ENCODE results near the gene KRT71.

DNA sequence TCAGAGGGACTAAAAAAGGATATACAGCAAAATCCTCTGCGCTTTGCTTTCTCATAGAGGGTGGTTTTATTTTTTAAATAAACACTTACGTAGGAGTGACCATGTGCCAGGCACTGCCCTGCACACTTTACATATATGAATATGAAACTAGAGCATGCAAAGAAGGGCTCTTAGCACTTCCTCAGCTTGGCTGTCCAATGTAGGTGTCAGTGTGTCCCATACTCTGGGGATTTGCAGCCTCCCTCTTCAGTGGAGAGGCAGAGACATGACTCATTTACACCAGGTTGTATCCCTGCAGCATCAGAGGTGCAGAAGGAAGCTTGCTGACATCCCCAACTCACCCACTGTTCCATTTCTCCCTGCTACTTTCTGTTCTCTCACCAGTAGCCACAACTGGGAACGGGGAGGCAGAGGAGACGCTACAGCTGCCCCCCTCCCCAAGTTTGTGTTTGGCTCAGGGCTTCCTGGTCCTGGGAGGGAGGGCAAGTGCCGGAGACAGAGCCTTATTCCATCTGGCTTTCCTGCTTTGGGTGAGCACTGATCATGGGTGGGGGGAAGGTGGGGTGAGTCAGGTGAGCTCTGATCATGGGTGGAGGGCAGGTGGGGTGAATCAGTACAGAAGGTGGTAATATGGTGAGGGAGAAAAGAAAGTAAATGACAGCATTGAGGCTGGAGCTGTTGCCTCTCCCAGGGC, 27.9 kb downstream of the KRT71 start:
- TF ChIP-seq, protein P1, sequence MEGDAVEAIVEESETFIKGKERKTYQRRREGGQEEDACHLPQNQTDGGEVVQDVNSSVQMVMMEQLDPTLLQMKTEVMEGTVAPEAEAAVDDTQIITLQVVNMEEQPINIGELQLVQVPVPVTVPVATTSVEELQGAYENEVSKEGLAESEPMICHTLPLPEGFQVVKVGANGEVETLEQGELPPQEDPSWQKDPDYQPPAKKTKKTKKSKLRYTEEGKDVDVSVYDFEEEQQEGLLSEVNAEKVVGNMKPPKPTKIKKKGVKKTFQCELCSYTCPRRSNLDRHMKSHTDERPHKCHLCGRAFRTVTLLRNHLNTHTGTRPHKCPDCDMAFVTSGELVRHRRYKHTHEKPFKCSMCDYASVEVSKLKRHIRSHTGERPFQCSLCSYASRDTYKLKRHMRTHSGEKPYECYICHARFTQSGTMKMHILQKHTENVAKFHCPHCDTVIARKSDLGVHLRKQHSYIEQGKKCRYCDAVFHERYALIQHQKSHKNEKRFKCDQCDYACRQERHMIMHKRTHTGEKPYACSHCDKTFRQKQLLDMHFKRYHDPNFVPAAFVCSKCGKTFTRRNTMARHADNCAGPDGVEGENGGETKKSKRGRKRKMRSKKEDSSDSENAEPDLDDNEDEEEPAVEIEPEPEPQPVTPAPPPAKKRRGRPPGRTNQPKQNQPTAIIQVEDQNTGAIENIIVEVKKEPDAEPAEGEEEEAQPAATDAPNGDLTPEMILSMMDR (IDR thresholded peaks at IDR 0.05) = no peak
- TF ChIP-seq POLR2AphosphoS5 (IDR thresholded peaks at IDR 0.05) = no peak
